Esophagus squamous epithelium (tissue), 4 donors: ENCODE data around the gene CST9L.
"Not testable (repeated sequence)": the region's sequence is repeated elsewhere in the genome, so short reads cannot be mapped to it uniquely, and the experiment has no call there.

Experiments used
- CTCF ChIP-seq, 6 experiments: fragments of 450-650 bp in 4 of 6; fragments of 200-600 bp in 2 of 6; sonication (generic) in 2 of 6; IDR thresholded peaks; one replicate each; pipeline ENCODE4 v1.5.1; 2016 to 2019; ENCODE audit warnings: antibody characterized with exemption in 6 of 6, mild to moderate bottlenecking in 4 of 6, moderate library complexity in 4 of 6
- POLR2A ChIP-seq, 4 donors: fragments of 450-650 bp; IDR thresholded peaks; one replicate each; pipeline ENCODE4 v1.6.1; 2017; ENCODE audit warnings: antibody characterized with exemption in 4 of 4, mild to moderate bottlenecking in 4 of 4, moderate library complexity in 3 of 4

GRCh38 chr20:23581833-23582232, 13.5 kb upstream of the CST9L start:
- not testable (repeated sequence) for TF ChIP-seq CTCF, POLR2A (IDR thresholded peaks at IDR 0.05)
